GM19468 (cell line): ENCODE measurements around the gene RIN3.
A peak's percentile ranks its signal among the peaks of the same experiment; 100 is the strongest.

Source experiments
- ATAC-seq: cut with Tn5 transposase; IDR thresholded peaks from one replicate; pipeline ENCODE4 v1.9.1; 2021; ENCODE audit warnings: mild to moderate bottlenecking, moderate library complexity, moderate number of reproducible peaks; ENCODE audit not compliant: unreplicated experiment; ENCODE audit errors: extremely low read depth

Gene RIN3

GRCh38 chr14:92503756-92504491 lies 9.7 kb upstream of the RIN3 start:
- no peak for ATAC-seq

GRCh38 chr14:92505826-92506225 lies 7.8 kb upstream of the RIN3 start:
- no peak for ATAC-seq

- ATAC-seq, result no peak
Observed at GRCh38 chr14:92506231-92506630, 7.3 kb upstream of the RIN3 start.

DNA sequence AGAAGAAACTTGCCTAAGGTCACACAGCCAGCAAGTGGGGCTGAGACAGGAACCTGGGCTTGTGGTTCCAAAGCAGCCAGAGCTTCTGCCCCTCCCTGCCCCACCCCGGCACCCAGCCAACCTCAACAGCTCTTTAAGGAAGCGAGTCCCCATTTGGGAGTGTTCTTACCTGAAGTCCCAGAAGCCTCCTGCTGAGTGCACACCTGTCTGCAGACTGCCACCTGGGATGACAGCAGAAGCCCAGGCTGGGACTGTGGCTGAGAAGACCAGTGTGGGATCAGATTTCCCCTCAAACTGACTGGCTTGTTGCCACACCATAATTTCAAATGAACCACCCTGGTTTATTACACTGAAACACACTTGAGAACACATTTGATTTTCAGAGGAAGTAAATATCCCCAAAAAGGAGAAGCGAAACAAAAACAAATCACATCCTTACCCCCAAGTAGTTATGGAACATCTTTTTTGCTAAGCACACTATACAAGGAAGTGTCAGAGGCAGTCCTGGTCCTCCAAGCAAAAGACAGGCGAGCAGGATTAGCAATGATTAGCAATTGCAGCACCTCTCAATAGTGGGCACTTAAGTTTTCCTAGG lies 6.3 kb upstream of the RIN3 start:
- peak; percentile 25 for ATAC-seq

- ATAC-seq, result no peak
Observed at GRCh38 chr14:92510972-92511371, 2.6 kb upstream of the RIN3 start.

- ATAC-seq, result no peak
Observed at GRCh38 chr14:92511453-92512238, 1.9 kb upstream of the RIN3 start.

DNA sequence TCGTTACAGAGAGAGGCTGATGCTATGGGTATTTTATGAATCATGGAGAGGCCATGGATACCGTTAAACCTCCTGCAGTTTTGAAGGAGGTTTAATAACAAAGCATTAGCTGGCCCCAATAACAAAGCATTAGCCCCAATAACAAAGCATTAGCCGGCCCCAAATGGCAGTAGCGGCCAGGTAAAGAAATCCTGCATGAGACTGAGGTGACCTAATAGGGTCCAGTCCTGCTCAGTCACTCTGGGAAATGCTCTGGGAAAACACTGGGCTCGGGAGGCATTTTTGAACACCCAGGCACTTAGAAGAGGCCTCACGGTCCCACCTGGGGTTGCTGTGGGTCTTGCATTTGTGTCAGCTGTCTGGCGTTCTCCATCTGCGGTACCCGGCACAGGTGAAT lies 776 bp upstream of the RIN3 start:
- ATAC-seq, result no peak

GRCh38 chr14:92513966-92514843 lies 624 bp downstream of the RIN3 start:
- ATAC-seq, result no peak

GRCh38 chr14:92514844-92515514 lies 1.4 kb downstream of the RIN3 start:
- no peak for ATAC-seq

GRCh38 chr14:92515546-92516343 lies 2.2 kb downstream of the RIN3 start:
- ATAC-seq, result no peak

DNA sequence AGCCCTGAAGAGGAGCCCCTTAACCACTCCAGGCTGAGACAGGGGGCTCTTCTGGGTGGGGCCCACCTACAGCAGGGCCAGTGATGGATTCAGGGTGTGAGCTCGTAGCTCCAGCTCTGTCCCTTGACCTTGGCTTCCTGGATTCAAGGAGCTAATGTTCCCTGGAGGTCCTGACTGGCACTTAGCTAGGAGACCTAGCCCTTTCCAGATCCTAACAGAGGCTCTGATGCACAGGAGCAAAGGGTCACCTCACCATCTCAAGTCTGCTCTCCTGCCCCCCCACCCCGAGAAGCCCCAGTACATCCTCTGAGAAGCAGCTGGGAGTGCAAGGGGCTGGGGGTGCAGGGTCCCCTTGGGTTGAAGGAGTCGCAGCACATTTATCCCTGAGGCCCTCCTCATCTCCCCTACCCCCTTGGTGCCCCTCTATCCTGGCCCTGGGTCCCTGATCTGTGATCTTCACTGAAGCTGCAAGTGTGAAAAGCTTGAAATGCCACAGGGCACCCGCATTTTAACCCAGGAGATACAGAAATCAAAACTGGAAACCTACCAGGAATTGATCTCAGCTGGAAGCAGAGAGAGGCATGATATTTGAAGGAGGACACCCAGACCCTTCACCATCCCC lies 2.9 kb downstream of the RIN3 start:
- no peak for ATAC-seq

- no peak for ATAC-seq
Observed at GRCh38 chr14:92516966-92517506, 3.5 kb downstream of the RIN3 start.

DNA sequence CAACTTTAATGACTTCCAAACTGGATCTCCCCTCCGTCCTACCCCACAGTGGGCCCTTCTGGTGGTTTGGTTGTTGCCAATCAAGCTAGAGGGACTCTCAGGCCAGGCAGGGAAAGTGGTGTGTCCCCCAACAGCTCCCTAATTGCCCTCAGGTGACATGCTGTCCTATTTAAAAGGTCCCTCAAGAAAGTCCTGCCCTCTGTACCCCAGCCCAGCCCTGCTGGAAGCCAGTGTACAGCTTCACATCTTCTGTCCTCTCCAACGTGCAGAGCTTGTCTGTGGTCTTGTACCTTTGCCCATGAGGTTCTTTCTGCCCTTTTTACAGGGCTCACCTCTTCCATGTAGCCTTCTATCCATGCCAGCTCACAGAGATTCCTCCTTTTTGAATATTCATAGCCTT lies 4.2 kb downstream of the RIN3 start:
- no peak for ATAC-seq

DNA sequence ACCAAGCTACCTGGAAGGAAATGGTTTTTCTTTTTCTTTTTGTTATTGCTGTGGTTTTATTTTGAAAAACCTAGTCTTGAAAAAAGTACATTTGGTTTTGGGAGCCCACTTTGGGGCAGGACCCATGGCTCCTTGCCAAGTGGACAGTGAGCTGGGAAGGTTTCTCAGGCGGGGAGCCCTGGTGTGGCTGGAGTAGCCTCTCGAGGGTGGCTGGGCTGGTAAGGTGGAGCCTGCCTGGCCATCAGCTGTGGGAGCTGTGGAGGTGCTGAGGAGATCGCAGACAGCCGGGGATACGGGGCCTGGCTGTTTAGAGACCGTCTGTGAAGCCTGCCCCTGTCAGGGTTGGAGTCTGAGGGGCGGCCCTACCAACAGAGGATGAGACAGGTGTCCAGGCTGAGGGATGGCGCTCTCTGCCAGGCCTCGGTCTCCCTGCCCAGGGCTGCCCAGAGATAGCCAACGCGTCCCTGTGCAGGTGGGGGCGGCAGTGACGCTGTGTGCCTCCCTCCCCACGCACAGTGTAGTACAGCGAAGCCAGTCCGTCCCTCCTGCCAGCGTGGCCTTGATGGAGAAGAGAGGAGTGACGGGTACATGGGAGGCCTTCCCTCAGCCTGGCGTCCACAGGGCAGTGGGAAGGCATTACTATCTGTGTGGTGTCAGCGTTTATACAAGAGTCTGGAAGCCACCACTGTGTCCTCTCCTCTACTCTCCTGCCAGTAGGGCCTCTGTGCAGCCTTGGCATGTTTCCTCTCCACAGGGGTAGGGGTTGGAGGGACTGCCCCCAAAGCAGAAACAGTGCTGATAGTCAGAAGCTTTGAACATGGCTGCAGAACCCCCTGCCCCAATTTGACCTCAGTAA lies 5.9 kb downstream of the RIN3 start:
- no peak for ATAC-seq

DNA sequence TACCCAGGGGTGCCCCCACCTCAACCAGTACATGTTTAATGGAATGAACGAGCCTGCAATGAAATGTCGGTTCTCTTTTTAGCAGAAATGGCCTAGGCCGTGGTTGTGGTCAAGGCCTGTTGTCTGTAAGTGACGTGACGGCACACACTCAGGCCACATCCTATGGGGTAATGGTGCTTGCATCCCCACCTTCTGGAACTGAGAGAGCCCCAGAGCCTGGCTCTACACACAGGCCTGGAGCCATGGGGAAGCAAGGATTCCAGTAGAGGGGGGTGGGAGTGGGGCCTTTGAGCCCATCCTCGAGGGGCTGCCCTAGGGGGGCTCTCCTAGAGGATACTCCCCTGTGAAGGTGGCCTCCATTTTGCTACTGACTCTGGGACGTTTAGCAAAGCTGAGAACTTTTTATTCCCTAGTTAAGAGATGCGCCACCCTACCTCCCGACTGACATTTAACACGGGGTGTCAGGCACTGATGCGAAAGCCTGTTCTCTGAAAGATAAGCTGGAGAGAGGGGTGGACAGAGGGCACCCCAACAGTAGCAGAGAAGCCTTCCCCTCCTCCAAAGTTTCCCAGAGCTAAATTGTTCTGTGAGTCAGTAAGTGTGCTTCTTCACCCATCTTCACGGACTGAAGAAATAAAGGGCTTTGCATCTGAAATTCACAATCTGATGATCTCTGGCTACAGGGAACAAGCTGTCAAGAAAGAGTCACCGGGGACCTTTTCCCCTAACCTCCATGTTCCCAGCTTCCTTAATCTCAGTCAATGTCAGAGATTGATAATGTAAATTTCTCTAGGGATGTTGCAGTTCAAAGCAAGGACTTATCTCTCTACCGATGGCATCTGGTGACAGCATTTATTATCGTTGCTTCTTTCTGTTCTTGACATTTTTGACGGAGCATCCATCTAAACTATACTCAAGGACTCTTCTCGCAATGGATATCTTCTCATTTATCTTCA lies 6.8 kb downstream of the RIN3 start:
- no peak for ATAC-seq

DNA sequence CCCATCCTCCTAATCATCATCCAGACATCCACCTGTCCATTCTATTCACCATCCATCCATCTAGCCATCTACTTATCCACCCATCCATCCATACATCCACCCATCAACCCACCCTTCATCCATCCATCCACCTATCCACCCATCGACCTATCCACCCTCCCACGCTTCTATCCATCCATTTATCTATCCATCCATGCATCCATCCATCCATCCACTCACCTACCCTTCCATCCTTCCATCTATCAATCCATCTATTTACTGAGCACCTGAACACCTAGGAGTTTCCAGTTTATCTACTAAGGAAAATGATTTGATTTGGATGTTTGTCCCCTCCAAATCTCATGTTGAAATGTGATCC lies 7.5 kb downstream of the RIN3 start:
- ATAC-seq, result no peak
